Immature natural killer cell (primary cell): Measurements from ENCODE around the gene PITPNC1. TPM values are rescaled to one million over a fixed set of nuclear protein-coding genes. Genes with fewer than 3 reads are reported as not detected.

ENCODE experiments used
- DNase-seq, 3 donors: peaks; one replicate each; pipeline ENCODE4 v3.0.0; 2022; ENCODE audit warnings: mixed read lengths in 1 of 3
- H3K27ac Mint-ChIP-seq, 6 donors: one replicate each; pipeline ENCODE4 v1.8.0; 2020; ENCODE audit warnings: mixed read lengths in 6 of 6, mild to moderate bottlenecking in 5 of 6, inconsistent platforms in 4 of 6, moderate library complexity in 3 of 6
- H3K27me3 Mint-ChIP-seq, 3 donors: one replicate each; pipeline ENCODE4 v1.8.0; 2020 to 2021; ENCODE audit warnings: low read depth in 3 of 3, mild to moderate bottlenecking in 3 of 3, mixed read lengths in 3 of 3, moderate library complexity in 3 of 3, inconsistent platforms in 1 of 3
- H3K36me3 Mint-ChIP-seq, 3 donors: one replicate each; pipeline ENCODE4 v1.8.0; 2020; ENCODE audit warnings: mixed read lengths in 3 of 3, inconsistent platforms in 2 of 3, mild to moderate bottlenecking in 2 of 3
- H3K4me1 Mint-ChIP-seq, 2 donors: one replicate each; pipeline ENCODE4 v1.8.0; 2020; ENCODE audit warnings: inconsistent platforms in 2 of 2, mild to moderate bottlenecking in 2 of 2, mixed read lengths in 2 of 2, moderate library complexity in 1 of 2
- H3K4me3 Mint-ChIP-seq, 5 donors: one replicate each; pipeline ENCODE4 v1.8.0; 2020; ENCODE audit warnings: mild to moderate bottlenecking in 5 of 5, mixed read lengths in 5 of 5, inconsistent platforms in 3 of 5, moderate library complexity in 3 of 5
- H3K9me3 Mint-ChIP-seq, 6 donors: one replicate each; pipeline ENCODE4 v1.8.0; 2020; ENCODE audit warnings: mild to moderate bottlenecking in 6 of 6, mixed read lengths in 6 of 6, inconsistent platforms in 4 of 6, moderate library complexity in 3 of 6
- polyA plus RNA-seq, 3 donors: library from polyadenylated mRNA; unstranded; fragments of 300-500 nt; fragmentation: Illumina TruSeq; gene quantifications; one replicate each; pipeline ENCODE4 v1.2.3, GENCODE V29; 2021

Gene PITPNC1
- polyA plus RNA-seq, 3 donors from 2014 or later, result 119 to 155 (median 150) TPM

DNA sequence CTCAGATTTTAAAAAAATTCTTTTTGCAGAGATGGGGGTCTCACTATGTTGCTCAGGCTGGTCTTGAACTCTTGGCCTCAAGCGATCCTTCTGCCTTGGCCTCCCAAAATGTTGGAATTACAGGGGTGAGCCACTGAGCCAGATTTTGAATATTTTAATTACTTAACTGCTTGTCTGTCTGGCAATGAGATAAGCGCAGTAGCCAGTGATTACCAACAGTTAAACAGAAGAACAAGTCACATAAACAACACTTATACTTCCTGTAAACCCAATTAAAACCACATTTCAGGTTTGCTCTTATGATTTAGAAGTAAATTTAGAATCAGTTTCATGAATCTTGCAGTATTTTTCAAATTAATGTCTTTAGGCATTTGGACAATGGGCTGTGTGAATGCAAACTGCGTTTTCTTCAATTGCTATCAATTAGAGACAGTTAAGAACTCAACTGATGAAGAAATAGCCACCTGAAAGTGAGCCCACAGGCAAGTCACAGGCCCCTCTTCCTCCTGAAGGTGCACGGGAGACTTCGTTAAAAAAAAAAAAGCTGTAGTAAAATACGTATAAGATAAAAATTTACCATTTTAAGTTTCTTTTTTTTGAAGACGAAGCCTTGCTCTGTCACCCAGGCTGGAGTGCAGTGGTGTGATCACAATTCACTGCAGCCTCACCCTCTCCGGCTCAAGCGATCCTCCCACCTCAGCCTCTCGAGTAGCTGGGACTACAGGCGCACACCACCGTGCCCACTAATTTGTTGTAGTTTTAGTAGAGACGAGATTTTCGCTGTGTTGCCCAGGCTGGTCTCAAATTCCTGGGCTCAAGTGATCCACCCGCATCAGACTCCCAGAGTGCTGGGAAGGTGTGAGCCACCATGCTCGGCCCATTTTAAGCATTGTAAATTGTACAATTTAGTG is 73.0 kb downstream of the PITPNC1 start:
- H3K36me3 Mint-ChIP-seq, result peaks cover 0 to 4% (median 3%) of the 10 kb centered on the region in 3 donors
- peaks cover 0 to 18% (median 15%) of the 10 kb centered on the region in 3 donors for H3K27me3 Mint-ChIP-seq
- H3K4me3 Mint-ChIP-seq, result peak overlapping the region; percentile 66 to 92 (median 80)
- peaks cover 88 to 95% of the 10 kb centered on the region in 2 donors for H3K4me1 Mint-ChIP-seq
- peak overlapping the region; percentile 98 to 100 (median 99) for H3K27ac Mint-ChIP-seq
- H3K9me3 Mint-ChIP-seq, result peaks cover 0 to 1% (median 0%) of the 10 kb centered on the region in 6 donors
- peak; percentile 68 to 79 (median 77) for DNase-seq

DNA sequence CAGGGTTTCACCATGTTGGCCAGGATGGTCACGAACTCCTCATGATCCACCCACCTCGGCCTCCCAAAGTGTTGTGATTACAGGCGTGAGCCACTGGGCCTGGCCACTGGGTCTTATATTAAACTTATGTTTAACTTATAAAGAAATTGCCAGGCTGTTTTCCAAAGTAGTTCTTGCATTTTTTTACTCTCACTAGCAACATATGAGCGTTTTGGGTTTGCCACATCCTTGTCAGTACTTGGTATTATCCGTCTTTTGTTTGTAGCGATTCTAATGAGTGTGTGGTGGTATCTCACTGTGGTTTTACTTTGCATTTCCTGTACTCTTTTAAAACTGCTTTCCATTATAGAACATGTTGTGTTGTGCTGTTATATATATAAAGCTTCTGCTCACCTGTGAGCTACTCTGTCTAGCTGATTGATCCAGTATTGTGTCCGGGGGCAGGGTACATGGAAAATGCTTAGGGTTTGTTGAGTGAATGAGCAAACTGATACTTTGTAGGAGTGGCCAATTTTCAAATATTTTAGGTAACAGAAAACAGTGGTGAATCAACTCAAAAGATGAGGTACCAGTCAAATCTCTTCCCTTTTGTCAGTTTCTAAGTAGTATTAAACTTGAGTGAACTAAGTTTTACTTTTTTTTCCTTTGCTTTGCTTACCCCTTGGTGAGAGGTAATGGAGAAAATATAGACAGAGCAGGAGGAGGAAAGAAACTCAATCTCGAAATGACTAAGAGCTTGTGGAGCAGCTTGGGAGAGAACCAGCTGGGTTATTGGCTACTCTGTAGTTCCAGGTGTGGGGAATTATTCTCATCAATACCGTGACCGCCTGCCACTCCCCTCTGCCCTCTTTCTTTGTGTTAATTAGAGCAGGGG is 75.8 kb downstream of the PITPNC1 start:
- H3K9me3 Mint-ChIP-seq, result peaks cover 0 to 1% (median under 1%) of the 10 kb centered on the region in 6 donors
- DNase-seq, result peak; percentile 80 to 85 (median 83)
- H3K36me3 Mint-ChIP-seq, result peaks cover under 1 to 9% (median 6%) of the 10 kb centered on the region in 3 donors
- H3K27me3 Mint-ChIP-seq, result peaks cover 2 to 22% (median 15%) of the 10 kb centered on the region in 3 donors
- peak overlapping the region; percentile 66 to 92 (median 80) for H3K4me3 Mint-ChIP-seq
- peaks cover 97 to 98% of the 10 kb centered on the region in 2 donors for H3K4me1 Mint-ChIP-seq
- peak overlapping the region; percentile 98 to 100 (median 99) for H3K27ac Mint-ChIP-seq

DNA sequence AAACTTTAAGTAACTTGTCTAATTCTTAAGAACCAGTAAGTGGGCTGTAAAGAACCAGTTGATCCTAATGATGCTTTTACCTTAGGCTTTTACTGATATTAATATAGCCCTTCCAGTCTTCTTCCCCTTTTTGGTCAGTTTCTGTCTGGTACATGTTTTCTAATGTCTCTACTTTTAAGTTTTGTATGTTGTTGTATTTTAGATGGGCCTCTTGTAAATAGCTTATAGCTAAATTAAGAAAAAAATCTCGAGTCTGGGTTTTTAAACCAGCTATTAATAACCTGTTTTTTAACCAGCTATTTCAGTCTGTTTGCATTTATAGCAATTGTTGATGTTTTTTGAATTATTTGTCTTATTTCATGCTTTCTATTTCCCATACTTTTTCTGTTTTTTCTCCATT is 79.0 kb downstream of the PITPNC1 start:
- Mint-ChIP-seq H3K27ac (peak overlapping the region; percentile 88 to 100 (median 92)), H3K4me3 (peak overlapping the region in 4 of 5 donors; percentile 15 to 49 (median 44)), H3K9me3 (peaks cover 0 to 9% (median 4%) of the 10 kb centered on the region in 6 donors), H3K36me3 (peaks cover 15 to 20% (median 20%) of the 10 kb centered on the region in 3 donors), H3K27me3 (peaks cover 4 to 14% (median 9%) of the 10 kb centered on the region in 3 donors), H3K4me1 (peaks cover 84 to 92% of the 10 kb centered on the region in 2 donors)
- no peak for DNase-seq

DNA sequence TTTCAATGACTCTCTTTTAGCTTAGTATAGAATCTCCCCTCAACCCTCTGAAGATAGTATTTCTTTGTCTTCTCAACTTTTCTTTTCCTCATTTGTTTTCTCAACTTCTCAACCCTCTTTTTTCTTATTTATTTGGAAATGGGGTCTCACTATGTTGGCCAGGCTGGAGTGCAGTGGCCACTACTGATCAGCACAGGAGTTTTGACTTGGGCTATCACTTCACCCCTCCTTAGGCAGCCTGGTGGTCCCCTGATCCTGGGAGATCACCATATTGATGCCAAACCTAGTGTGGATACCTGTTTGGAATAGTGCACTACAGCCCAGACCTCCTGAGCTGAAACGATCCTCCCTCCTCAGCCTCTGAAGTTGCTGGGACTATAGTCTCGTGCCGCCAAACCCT is 79.8 kb downstream of the PITPNC1 start:
- no peak for DNase-seq
- H3K4me1 Mint-ChIP-seq, result peaks cover 84 to 92% of the 10 kb centered on the region in 2 donors
- peaks cover 0 to 9% (median 4%) of the 10 kb centered on the region in 6 donors for H3K9me3 Mint-ChIP-seq
- H3K27me3 Mint-ChIP-seq, result peaks cover 4 to 8% (median 8%) of the 10 kb centered on the region in 3 donors
- H3K4me3 Mint-ChIP-seq, result peak overlapping the region in 2 of 5 donors; percentile 4 to 43
- peaks cover 18 to 23% (median 21%) of the 10 kb centered on the region in 3 donors for H3K36me3 Mint-ChIP-seq
- H3K27ac Mint-ChIP-seq, result peak overlapping the region; percentile 88 to 100 (median 92)

DNA sequence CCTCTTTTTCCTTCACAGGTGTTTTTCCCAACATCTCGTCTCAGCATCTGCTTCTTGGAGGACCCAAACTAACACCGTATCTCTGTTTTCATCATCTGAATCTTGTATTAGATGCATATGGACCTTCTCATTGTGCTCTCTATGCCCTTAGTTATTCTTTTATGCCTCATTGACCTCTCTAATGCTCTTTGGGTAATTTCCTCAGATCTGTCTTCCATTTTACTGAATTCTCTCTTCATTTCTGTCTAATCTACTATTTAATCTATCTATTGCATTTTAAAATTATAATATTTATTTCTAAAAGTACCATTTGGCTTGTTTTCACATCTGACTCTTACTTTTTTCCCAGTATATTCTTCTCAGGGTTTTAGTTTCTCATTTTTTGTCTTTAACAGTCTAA is 81.1 kb downstream of the PITPNC1 start:
- Mint-ChIP-seq H3K27ac (peak overlapping the region; percentile 82 to 100 (median 92)), H3K4me1 (peaks cover 82 to 90% of the 10 kb centered on the region in 2 donors), H3K36me3 (peaks cover 18 to 24% (median 21%) of the 10 kb centered on the region in 3 donors), H3K4me3 (peak overlapping the region in 2 of 5 donors; percentile 18 to 39), H3K27me3 (peaks cover 3 to 4% (median 4%) of the 10 kb centered on the region in 3 donors), H3K9me3 (peaks cover 0 to 9% (median 4%) of the 10 kb centered on the region in 6 donors)
- no peak for DNase-seq

DNA sequence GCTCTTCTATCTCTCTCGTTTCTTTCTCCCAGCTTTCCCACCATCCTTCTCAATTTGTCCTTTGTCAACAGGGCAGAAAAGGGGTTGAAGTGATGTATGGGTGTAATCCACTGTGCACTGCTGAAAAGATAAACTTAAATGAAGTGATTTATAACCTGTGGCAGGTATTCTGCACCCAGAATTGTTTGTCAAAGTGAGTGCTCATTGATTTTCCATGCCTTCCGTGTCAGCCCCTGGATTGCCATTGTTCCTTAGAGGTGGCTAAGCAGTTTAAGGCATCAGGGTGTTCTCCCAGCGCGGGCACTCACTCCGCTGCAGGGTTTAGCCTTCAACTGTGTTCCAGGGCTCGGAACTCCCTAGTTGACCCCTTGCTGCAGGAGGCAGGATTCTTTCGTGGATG is 82.9 kb downstream of the PITPNC1 start:
- Mint-ChIP-seq H3K4me1 (peaks cover 80 to 89% of the 10 kb centered on the region in 2 donors), H3K27me3 (peaks cover 9 to 12% (median 10%) of the 10 kb centered on the region in 3 donors), H3K36me3 (peaks cover 18 to 24% (median 21%) of the 10 kb centered on the region in 3 donors), H3K4me3 (no peak overlapping the region), H3K9me3 (peaks cover 0 to 9% (median 4%) of the 10 kb centered on the region in 6 donors), H3K27ac (peak overlapping the region in 5 of 6 donors; percentile 23 to 51 (median 45))
- no peak for DNase-seq

DNA sequence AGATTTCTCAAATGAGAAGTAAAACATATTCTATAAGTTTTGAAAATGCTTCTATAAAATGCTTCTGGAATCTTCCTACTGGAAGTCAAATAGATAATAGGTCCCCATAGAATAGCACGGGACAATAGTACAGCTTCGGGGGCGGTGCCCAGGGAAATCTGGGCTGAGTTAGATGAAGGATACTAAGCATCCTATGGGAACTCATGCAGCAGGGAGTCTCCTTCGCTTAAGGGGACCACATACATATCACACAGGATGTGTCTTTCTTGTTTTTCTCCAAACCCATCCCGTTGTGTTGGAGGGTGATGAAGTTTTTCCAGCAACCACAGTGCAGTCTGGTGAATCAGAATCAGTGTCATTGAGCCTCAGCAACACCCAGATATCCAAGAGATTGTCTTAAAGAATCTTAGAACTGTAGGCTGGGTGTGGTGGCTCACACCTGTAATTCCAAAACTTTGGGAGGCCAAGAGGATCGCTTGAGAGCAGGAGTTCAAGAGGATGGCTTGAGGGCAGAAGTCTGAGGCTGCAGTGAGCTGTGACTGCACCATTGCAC is 84.2 kb downstream of the PITPNC1 start:
- Mint-ChIP-seq H3K4me1 (peaks cover 80 to 87% of the 10 kb centered on the region in 2 donors), H3K4me3 (peak overlapping the region in 4 of 5 donors; percentile 1 to 79 (median 34)), H3K9me3 (peaks cover 0 to 9% (median 4%) of the 10 kb centered on the region in 6 donors), H3K36me3 (peaks cover 18 to 24% (median 21%) of the 10 kb centered on the region in 3 donors), H3K27me3 (peaks cover 10 to 11% (median 10%) of the 10 kb centered on the region in 3 donors), H3K27ac (peak overlapping the region; percentile 83 to 96 (median 86))
- DNase-seq, result no peak

DNA sequence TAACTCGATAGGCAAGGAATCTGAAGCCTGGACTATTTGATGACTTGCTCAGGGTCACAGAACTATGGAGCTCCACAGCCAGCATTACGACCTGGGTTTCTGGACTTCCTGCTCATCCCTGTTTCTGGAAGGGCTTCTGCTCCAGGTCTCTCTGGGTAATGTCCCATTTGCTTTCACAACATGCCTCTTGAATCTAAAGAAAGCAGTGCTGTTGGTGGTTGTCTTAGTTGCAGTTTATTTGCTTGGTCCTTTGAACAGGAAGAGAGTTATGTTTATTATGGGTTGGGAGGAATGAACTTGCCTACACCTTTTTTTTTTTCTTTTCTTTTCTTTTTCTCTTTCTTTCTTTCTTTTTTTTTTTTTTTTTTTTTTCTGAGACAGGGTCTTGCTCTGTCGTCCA is 84.8 kb downstream of the PITPNC1 start:
- H3K36me3 Mint-ChIP-seq, result peaks cover 18 to 24% (median 21%) of the 10 kb centered on the region in 3 donors
- H3K27me3 Mint-ChIP-seq, result peaks cover 9 to 10% (median 9%) of the 10 kb centered on the region in 3 donors
- DNase-seq, result no peak
- peak overlapping the region; percentile 83 to 96 (median 86) for H3K27ac Mint-ChIP-seq
- H3K4me1 Mint-ChIP-seq, result peaks cover 80 to 87% of the 10 kb centered on the region in 2 donors
- peaks cover 0 to 9% (median 4%) of the 10 kb centered on the region in 6 donors for H3K9me3 Mint-ChIP-seq
- peak overlapping the region; percentile 35 to 79 (median 51) for H3K4me3 Mint-ChIP-seq

DNA sequence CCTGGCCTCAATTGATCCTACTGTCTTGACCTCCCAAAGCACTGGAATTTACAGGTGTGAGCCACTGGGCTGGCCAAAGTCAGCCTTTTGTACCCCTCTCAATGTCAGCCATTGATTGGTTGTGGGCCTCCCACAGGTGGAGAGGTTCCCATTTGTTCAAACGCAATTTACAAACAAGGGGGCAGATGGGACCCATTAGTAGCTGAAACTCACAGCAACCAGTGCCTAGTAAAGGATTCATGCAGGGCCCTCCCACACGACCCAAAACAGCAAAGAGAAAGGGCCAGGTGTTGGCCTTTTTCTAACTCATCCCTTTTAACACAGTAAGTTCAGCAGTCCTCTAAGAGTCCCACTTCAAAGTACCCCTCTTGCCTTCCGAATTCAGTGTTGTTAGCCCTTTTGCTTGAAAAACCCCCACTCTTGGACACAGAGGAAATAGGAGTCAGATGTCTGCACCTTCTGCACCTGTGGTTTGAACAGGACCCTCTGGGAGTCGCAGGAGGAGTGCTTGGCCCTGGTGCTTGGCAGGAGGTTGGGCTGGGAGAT is 89.2 kb downstream of the PITPNC1 start:
- no peak for DNase-seq
- Mint-ChIP-seq H3K27ac (peak overlapping the region; percentile 34 to 81 (median 55)), H3K9me3 (no peaks in the 10 kb centered on the region), H3K4me3 (peak overlapping the region in 2 of 5 donors; percentile 33), H3K36me3 (peaks cover 0 to 6% (median under 1%) of the 10 kb centered on the region in 3 donors), H3K27me3 (peaks cover 6 to 8% (median 7%) of the 10 kb centered on the region in 3 donors), H3K4me1 (peaks cover 76 to 82% of the 10 kb centered on the region in 2 donors)

DNA sequence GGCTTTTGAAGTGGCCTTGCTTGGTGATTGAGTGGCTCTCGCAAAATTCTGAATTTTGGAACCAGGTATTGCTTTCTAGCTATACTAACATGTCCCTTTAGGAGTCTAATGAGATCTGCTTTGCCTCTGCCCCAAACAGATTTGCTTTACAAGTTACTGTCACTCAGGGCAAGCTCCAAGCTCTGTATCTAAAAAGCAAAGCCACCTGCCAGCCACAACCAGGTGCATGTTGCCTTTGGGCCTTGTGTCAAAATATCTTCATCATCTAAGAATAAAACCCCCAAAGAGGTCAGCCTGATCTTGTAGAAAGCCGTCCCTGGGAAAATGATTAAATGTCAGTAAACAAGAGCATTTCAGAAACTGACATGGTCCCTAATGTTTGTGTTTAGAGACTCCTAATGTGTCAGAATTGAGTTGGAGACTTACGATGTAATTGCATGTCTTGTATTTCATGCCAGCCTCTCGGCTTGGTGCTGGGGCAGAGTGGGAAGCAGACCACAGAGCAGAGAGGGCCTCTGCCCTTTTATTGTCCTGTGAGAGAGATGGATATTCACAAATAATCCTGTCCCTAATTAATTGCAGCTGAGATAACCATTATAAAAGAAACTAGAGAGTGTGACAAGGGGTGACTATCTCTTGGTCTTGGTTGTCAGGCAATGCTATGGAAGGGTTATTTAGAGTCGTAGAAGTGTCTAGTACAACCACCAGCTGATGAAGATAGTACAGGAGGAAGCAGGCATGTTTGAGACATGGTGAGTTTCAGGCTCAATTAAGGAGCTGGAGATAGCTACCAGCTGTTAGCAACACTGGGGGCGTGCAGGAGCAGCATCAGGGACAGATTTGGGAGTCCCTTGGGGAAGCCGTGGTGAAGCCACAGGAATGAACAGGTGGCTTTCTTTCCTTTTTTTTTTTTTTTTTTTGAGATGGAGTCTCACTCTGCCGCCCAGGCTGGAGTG is 90.7 kb downstream of the PITPNC1 start:
- peaks cover 0 to 4% (median 3%) of the 10 kb centered on the region in 3 donors for H3K36me3 Mint-ChIP-seq
- DNase-seq, result no peak
- peaks cover 73 to 77% of the 10 kb centered on the region in 2 donors for H3K4me1 Mint-ChIP-seq
- peaks cover 6 to 9% (median 8%) of the 10 kb centered on the region in 3 donors for H3K27me3 Mint-ChIP-seq
- peak overlapping the region; percentile 22 to 88 (median 71) for H3K27ac Mint-ChIP-seq
- no peaks in the 10 kb centered on the region for H3K9me3 Mint-ChIP-seq
- H3K4me3 Mint-ChIP-seq, result peak overlapping the region in 4 of 5 donors; percentile 13 to 62 (median 57)

DNA sequence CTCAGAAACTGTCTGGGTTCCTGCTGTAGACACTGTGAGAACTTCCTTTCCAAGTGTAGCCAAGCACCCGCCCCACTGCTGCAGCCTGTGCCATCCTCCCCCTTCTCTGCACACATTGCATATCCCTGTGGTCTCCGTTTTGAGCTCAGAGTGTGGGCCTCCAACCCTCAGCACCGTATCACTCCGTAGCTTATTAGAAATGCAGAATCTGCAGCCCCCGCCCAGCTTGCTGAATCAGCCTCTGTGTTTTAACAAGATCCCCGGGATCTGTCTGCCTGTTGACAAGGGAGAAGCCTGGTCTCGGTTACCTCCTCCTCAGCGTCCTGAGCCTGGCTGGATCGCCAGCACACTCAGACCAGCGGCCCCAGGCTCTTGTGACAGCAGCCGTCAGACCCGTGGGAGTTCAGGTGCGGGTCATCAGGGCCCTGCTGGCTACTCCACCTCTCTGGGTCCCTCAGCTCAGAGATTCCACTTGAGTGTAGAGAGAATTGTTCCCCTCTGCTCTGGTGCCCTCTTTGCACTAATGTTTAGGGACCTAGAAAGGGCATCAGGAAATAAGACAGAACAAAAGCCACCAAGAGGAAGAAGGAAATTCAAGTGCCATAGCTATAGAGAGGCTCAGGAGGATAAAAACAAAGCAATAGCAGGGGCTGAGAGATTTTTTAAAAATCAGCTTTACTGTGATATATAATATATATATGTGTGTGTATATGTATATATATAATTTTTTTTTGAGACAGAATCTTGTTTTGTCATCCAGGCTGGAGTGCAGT is 92.3 kb downstream of the PITPNC1 start:
- DNase-seq, result no peak
- H3K9me3 Mint-ChIP-seq, result no peaks in the 10 kb centered on the region
- peak overlapping the region; percentile 23 to 53 (median 33) for H3K4me3 Mint-ChIP-seq
- peaks cover 3 to 9% (median 7%) of the 10 kb centered on the region in 3 donors for H3K27me3 Mint-ChIP-seq
- peak overlapping the region; percentile 53 to 80 (median 70) for H3K27ac Mint-ChIP-seq
- H3K4me1 Mint-ChIP-seq, result peaks cover 71 to 72% of the 10 kb centered on the region in 2 donors
- peaks cover 0 to 4% (median 3%) of the 10 kb centered on the region in 3 donors for H3K36me3 Mint-ChIP-seq
